GM12878 (cell line): ENCODE data around the gene ASNSD1.

ENCODE experiments used
- EZH2 ChIP-seq: IDR thresholded peaks from 2 replicates; pipeline ENCODE4 v1.6.1; 2012; ENCODE audit warnings: low read depth, mild to moderate bottlenecking, control low read depth, inconsistent platforms, low read length, borderline replicate concordance; ENCODE audit not compliant: control insufficient read depth
- REST ChIP-seq: IDR thresholded peaks from 2 replicates; pipeline ENCODE4 v1.6.1; 2012; ENCODE audit warnings: mild to moderate bottlenecking, low read depth, low read length

- TF ChIP-seq EZH2 (no peak), REST (no peak)
These were observed 22.8 kb upstream of the ASNSD1 start for GRCh38 chr2:189638301-189639006.
